ENCODE results near the gene UTRN.

Gene UTRN

GRCh38 chr6:144297511-144298100, 12.5 kb downstream of the UTRN start:
- no peak for TF ChIP-seq CTCF (IDR thresholded peaks at IDR 0.05; ENCODE audit: control insufficient read depth, extremely low read depth, insufficient read depth)
- H3K4me3 ChIP-seq (ENCODE audit: low read depth, low read length), result no peak overlapping the region
- DNase-seq (ENCODE audit: low read depth), result peak; percentile 59

- no peak for DNase-seq (ENCODE audit: low read depth)
- H3K4me3 ChIP-seq (ENCODE audit: low read depth, low read length), result peak overlapping the region; percentile 24
- no peak for TF ChIP-seq CTCF (IDR thresholded peaks at IDR 0.05; ENCODE audit: control insufficient read depth, extremely low read depth, insufficient read depth)
These were observed 13.1 kb downstream of the UTRN start for GRCh38 chr6:144298194-144298593.

GRCh38 chr6:144298916-144299315, 13.8 kb downstream of the UTRN start:
- H3K4me3 ChIP-seq (ENCODE audit: low read depth, low read length), result no peak overlapping the region
- no peak for DNase-seq (ENCODE audit: low read depth)
- no peak for TF ChIP-seq CTCF (IDR thresholded peaks at IDR 0.05; ENCODE audit: control insufficient read depth, extremely low read depth, insufficient read depth)

GRCh38 chr6:144302701-144303372, 17.7 kb downstream of the UTRN start:
- H3K4me3 ChIP-seq (ENCODE audit: low read depth, low read length), result no peak overlapping the region
- no peak for TF ChIP-seq CTCF (IDR thresholded peaks at IDR 0.05; ENCODE audit: control insufficient read depth, extremely low read depth, insufficient read depth)
- DNase-seq (ENCODE audit: low read depth), result no peak

- no peak for DNase-seq (ENCODE audit: low read depth)
- H3K4me3 ChIP-seq (ENCODE audit: low read depth, low read length), result no peak overlapping the region
- no peak for TF ChIP-seq CTCF (IDR thresholded peaks at IDR 0.05; ENCODE audit: control insufficient read depth, extremely low read depth, insufficient read depth)
These were observed 19.2 kb downstream of the UTRN start for GRCh38 chr6:144304223-144304848.

GRCh38 chr6:144305567-144305966, 20.4 kb downstream of the UTRN start:
- DNase-seq (ENCODE audit: low read depth), result no peak
- H3K4me3 ChIP-seq (ENCODE audit: low read depth, low read length), result no peak overlapping the region
- no peak for TF ChIP-seq CTCF (IDR thresholded peaks at IDR 0.05; ENCODE audit: control insufficient read depth, extremely low read depth, insufficient read depth)
